ENCODE data around the gene ABCC9.

The ABCC9 gene

GRCh38 chr12:21940549-21941505 lies at the start of gene ABCC9:
Gene ABCC9 (minus strand): TSS chr12:21941426. CDS start chr12:21936674, 4,752 bp downstream.
- no peak for DNase-seq

- no peak for DNase-seq
Observed at GRCh38 chr12:21989819-21990412, 48.7 kb upstream of the ABCC9 start.

- no peak for DNase-seq
Observed at GRCh38 chr12:21988619-21989018, 47.4 kb upstream of the ABCC9 start.

GRCh38 chr12:21987755-21988154 lies 46.5 kb upstream of the ABCC9 start:
- DNase-seq = no peak

GRCh38 chr12:21985155-21985554 lies 43.9 kb upstream of the ABCC9 start:
- DNase-seq = no peak

- no peak for DNase-seq
Observed at GRCh38 chr12:21984375-21984774, 43.1 kb upstream of the ABCC9 start.

- no peak for DNase-seq
Observed at GRCh38 chr12:21983095-21983494, 41.9 kb upstream of the ABCC9 start.

- DNase-seq = no peak
Observed at GRCh38 chr12:21980544-21980943, 39.3 kb upstream of the ABCC9 start.

- no peak for DNase-seq
Observed at GRCh38 chr12:21975293-21975692, 34.1 kb upstream of the ABCC9 start.

GRCh38 chr12:21973221-21973620 lies 32.0 kb upstream of the ABCC9 start:
- DNase-seq = no peak

GRCh38 chr12:21972055-21972454 lies 30.8 kb upstream of the ABCC9 start:
- DNase-seq = no peak

GRCh38 chr12:21971344-21971743 lies 30.1 kb upstream of the ABCC9 start:
- no peak for DNase-seq

GRCh38 chr12:21962821-21963220 lies 21.6 kb upstream of the ABCC9 start:
- no peak for DNase-seq

- no peak for DNase-seq
Observed at GRCh38 chr12:21962236-21962635, 21.0 kb upstream of the ABCC9 start.

- DNase-seq = no peak
Observed at GRCh38 chr12:21950649-21951048, 9.4 kb upstream of the ABCC9 start.

GRCh38 chr12:21949036-21949435 lies 7.8 kb upstream of the ABCC9 start:
- no peak for DNase-seq

- DNase-seq = no peak
Observed at GRCh38 chr12:21946983-21947382, 5.8 kb upstream of the ABCC9 start.

GRCh38 chr12:21945002-21945401 lies 3.8 kb upstream of the ABCC9 start:
- no peak for DNase-seq

GRCh38 chr12:21942377-21942703 lies 1.1 kb upstream of the ABCC9 start:
- no peak for DNase-seq

GRCh38 chr12:21941506-21942376 lies 515 bp upstream of the ABCC9 start:
- DNase-seq = no peak

GRCh38 chr12:21939435-21939834 lies 1.8 kb downstream of the ABCC9 start:
- DNase-seq = no peak

- DNase-seq = no peak
Observed at GRCh38 chr12:21938879-21939278, 2.3 kb downstream of the ABCC9 start.

GRCh38 chr12:21934173-21934572 lies 7.1 kb downstream of the ABCC9 start:
- DNase-seq = no peak

- DNase-seq = no peak
Observed at GRCh38 chr12:21933656-21934055, 7.6 kb downstream of the ABCC9 start.
